ENCODE results near the gene RESF1.
A peak's percentile ranks its signal among the peaks of the same experiment; 100 is the strongest.
"Not testable (repeated sequence)": the region's sequence is repeated elsewhere in the genome, so short reads cannot be mapped to it uniquely, and the experiment has no call there.

RESF1 gene, protein sequence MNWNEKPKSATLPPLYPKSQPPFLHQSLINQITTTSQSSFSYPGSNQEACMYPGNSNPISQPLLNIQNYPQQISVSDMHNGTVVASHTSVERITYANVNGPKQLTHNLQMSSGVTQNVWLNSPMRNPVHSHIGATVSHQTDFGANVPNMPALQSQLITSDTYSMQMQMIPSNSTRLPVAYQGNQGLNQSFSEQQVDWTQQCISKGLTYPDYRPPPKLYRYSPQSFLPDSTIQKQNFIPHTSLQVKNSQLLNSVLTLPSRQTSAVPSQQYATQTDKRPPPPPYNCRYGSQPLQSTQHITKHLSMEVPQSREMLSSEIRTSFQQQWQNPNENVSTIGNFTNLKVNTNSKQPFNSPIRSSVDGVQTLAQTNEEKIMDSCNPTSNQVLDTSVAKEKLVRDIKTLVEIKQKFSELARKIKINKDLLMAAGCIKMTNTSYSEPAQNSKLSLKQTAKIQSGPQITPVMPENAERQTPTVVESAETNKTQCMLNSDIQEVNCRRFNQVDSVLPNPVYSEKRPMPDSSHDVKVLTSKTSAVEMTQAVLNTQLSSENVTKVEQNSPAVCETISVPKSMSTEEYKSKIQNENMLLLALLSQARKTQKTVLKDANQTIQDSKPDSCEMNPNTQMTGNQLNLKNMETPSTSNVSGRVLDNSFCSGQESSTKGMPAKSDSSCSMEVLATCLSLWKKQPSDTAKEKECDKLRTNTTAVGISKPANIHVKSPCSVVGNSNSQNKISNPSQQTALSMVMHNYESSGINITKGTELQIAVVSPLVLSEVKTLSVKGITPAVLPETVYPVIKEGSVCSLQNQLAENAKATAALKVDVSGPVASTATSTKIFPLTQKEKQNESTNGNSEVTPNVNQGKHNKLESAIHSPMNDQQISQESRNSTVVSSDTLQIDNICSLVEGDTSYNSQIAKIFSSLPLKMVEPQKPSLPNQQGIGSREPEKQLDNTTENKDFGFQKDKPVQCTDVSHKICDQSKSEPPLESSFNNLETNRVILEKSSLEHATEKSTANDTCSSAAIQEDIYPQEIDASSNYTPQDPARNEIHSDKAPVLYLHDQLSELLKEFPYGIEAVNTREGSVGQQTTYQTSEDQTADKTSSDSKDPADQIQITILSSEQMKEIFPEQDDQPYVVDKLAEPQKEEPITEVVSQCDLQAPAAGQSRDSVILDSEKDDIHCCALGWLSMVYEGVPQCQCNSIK (N-terminal part only)
- 175 to 1,081 (median 512) reads per million in 3 experiments for total RNA-seq

DNA sequence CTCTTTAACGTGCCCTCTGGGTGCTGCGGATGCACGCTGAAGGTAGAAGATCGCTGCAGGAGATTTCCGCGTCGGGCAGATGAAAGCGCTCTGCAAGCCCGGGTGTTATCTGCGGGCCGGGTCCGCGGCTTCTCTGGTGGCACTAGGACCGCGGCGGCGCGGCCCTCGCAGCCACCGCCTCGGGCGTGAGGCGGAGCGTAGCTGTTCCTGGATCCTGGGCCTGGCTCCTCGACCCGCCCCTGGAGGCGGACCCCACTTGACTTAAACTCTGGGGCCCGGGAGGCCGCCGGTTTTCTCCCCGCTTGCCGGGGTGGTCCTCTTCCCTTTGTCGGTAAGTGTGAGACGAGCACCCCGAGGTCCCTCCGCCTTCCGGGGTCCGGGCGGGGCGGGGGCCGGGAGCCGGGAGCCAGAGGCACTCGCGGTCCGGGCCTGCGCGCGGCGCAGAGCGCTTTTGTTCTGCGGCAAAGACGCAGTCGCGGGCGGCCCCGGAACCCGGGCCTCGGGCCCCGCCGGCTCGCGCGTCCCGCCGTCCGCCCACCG lies at the start of gene RESF1:
Gene RESF1, plus strand, starts transcription at position 255 of the 540 bp plus-strand sequence. CDS start 21,541 bp downstream, outside the sequence.
- peak; percentile 88 for DNase-seq

DNA sequence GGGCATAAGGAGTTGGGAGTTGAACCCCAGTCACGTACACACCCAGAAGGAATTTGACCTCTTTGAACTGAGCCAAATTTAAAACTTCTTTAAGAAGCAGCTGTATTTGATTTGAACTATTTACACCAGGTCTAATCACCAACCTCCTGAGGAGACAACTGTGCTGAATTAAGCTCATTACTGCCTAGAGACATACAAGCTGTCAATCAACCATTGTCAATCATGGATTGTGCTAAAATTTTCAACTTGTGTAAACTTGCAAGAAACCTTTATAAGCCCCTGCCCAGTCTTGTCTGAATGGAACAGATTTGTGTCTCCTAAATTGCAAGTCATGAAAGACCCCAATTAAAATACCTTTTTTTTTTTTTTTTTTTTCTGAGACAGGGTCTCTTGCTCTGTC lies 44.3 kb upstream of the RESF1 start:
- DNase-seq = no peak

DNA sequence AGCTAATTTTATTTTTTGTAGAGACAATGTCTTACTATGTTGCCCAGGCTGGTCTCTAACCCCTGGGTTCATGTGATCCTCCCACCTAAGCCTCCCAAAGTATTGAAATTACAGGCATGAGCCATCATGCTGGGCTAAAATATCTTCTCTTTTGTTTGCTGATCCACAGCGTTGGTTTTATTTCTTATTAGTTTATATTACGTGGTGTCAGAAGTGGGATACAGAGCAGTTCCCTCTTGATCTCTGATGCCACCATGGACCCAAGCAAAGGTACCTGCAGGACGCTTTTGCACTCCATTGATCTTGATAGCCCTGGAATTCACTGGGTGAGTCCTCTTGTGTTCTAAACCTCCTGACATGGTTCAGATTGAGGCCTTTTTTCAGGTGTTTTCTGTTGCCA lies 43.8 kb upstream of the RESF1 start:
- no peak for DNase-seq

DNA sequence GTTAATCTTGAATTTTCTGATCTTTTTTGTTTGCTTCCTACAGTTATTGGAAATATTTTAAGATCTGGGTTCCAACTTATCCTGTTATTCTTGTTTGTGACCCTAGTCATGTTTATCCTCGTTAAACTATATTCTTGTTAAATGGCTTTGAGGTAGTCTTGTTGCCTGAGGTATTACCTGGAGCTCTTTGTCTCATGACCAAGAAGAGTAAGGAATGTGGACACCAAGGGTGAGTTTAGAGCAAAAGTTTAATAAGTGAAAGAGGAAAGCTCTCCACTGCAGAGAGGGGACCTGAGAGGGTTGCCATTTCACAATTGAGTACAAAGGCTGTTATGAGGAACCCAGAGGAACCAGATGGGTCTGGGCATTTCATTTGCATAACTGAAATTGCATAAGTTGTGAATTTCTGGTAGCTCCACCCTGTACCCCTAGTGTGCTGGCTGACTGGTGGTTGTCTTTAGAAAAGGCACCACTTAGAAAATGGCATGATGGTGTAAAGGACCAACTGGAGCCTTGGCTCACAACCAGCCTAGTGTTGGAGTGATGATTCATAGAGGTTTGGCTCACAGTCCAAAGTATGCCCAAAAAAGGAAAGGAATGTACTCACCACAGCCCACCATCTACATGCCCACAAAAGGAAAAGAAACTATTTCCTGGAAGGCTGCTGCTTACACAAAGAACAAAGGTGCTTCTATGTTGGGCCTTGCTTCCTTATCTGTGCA lies 36.7 kb upstream of the RESF1 start:
- DNase-seq = no peak

DNA sequence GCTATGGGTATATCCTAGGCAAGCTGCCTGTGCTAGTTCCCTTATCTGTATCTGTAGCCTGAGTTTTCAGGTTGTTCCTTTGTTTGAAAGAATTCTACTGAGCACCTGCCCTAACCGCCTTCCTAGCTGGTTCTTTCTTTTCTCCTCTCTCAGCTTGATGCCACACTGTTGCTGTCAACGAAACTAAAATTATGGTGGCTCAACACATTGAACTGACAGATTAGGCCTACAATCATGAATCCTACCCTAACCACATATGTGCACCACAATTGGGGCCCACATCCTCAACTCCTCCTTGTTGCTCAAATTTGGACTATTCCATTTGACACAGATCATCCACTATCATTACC lies 36.2 kb upstream of the RESF1 start:
- DNase-seq = no peak

DNA sequence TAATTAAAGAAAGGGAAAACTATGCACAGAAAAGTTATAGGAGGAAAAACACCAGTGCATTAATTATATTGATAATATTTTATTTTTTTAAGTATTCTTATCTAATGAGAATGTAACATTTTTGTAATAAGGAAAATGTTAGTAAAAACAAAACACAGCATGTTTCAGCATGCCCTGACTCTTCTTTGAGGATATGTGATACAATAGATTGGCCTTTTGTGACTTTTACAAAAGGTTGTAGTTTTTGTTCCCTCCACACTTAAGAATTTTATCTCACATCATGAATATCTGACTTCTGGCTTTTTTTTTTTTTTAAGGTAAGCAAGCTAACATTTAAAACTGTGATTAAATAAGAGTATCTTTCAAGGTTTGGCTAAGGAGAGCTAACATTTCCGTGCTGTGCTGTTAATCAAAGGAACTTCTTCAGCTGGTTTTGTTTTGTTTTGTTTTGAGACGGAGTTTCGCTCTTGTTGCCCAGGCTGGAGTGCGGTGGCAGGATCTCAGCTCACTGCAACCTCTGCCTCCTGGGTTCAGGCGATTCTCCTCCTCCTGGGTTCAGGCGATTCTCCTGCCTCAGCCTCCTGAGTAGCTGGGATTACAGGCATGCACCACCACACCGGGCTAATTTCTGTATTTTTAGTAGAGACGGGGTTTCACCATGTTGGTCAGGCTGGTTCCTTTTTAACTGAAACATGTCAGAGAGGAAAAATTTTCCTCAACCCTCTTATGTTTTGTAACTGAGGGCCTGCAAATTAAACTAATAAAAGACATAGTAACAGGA lies 30.8 kb upstream of the RESF1 start:
- peak; percentile 40 for DNase-seq

DNA sequence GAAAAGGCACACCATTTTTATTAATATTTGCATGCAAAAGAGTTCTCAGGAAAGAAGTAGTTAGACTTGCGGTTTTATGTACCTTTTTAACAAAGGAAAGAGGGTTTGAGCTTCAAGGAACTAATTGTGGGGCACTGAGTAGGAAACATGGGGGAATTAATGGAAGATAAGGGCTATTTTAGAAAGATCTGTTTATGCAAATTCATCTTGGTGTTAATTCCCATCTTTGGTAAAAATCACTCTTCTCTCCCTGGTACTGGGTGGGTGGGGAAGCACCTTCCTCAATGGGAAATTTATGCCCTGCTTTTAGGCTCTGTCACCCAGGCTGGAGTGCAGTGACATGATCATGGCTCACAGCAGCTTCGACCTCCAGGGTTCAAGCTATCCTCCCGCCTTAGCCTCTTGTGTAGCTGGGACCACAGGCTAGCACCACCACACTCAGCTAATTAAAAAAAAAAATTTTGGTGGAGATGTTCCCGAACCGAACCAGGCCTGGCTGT lies 30.1 kb upstream of the RESF1 start:
- no peak for DNase-seq

DNA sequence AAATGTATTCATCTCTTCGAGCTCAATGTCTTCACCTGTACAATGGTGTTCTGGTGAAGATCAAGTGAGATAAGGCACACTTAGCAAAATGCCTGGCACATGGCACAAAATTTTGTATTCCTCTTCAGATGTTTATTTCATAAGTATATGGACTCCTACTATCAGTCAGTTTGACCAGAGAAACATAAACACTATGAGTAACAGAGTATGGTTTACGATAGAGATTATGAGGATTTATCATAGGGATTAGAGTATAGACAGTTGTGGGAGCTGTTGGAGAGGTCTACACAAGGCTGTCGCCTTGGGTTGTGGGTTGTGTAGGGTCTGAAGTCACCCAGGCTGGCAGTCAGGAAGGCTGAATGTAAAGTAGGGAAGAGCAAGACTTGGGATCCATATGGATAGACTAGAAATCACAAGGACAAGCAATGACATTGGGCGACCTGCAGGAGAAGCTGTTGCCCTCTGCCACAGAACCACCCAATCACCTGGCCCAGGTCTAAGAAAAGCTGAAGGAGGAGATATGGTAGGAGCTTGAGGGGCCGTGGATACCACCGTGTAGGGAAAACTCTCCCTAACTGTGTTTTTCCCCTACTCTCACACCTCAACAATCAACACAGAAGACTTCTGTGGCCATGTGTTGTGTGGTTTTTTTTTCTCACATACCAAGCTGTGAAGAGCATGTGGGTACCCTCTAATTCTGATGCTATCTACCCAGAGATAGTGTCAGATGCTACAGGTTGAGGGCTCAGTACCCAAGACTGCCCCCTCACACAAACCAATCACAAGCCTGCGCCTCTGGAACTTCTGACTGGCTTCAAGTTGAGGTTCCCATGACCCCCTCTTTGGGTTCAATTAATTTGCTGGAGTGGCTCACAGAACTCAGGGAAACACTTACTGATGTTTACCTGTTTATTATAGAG lies 27.2 kb upstream of the RESF1 start:
- no peak for DNase-seq

DNA sequence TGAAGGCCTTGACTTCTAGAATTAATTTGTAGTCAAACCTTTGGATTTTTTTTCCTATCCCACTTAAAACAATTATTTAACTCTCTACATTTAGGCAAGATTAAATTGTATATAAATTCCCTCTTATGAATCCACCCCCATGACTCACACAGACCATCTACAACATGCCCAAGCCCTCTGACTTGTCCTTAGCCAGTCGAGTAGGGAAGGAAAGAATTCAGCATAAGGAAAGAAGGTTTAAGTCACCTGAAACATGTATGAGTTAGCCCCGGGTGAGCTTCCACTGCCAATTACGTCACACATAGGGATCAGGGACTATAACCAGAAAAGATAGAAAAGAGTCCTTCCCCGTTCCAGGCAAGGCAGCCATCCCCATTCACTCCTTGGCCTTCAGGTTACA lies 14.9 kb upstream of the RESF1 start:
- DNase-seq = no peak

DNA sequence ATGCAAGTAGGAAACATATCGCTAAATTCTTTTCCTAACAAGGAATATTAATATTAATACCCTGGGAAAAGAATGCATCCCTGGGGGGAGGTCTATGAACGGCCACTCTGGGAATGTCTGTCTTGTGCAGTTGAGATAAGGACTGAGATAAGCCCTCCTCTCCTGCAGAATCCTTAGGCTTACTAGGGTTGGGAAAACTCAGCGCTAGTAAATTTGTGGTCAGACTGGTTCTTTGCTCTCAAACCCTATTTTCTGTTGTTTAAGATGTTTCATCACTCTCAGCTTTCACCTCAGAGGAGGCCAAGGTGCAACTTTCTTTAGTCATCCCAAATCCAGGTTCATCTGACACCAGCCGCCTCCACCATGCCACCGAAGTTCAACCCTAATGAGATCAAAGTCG lies 11.2 kb upstream of the RESF1 start:
- no peak for DNase-seq

DNA sequence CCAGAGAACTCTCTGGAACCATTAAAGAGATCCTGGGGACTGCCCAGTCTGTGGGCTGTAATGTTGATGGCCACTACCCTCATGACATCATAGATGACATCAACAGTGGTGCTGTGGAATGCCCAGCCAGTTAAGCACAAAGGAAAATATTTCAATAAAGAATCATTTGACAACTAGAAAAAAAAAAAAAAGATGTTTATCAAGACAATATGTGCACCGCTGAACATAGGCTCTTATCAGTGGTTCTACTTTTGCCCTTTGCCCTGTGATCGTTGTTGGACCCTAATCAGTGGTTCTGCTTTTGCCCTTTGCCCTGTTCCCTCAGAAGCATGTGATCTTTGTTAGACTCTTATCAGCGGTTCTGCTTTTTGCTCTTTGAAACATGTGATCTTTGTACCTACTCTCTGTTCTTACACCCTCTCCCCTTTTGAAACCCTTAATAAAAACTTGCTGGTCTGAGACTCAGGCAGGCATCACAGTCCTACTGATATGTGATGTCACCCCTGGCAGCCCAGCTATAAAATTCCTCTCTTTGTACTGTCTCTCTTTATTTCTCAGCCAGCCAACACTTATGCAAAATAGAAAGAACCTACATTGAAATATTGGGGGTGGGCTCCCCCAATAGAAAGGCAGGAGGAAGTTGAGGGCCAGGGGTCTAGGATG lies 10.4 kb upstream of the RESF1 start:
- DNase-seq = not testable (repeated sequence)

DNA sequence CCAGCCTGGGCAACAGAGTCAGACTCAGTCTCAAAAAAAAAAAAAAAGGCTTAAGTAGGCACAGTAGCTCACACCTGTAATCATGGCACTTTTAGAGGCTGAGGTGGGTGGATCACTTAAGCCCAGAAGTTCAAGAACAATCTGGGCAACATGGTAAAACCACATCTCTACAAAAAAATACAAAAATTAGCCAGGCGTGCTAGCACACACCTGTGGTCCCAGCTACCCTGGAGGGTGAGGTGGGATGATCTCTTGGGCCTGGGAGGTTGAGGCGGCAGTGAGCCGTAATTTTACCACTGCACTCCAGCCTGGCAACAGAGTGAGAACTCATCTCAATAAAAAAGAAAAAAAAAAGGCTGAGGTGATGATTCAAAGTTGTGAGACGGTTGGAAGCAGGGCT lies 9.1 kb upstream of the RESF1 start:
- no peak for DNase-seq

DNA sequence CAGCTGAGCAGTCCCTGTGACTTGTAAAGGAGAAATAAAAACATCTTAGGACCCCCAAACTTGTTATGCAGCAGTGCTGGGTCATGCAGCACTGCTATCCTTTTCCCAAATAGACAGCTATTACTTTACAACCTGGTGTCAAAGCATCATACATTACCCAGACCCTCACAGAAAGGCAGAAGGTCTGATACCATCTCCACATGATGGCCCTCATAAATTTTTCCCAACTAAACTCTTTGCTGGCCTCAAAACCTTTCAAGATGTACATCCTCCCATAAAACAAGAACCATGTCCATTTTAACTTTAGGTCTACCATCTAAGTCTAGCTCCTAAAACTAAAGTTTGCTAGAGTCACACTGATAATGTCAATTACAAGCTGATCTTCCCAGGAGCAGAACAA lies 8.7 kb upstream of the RESF1 start:
- DNase-seq = no peak

DNA sequence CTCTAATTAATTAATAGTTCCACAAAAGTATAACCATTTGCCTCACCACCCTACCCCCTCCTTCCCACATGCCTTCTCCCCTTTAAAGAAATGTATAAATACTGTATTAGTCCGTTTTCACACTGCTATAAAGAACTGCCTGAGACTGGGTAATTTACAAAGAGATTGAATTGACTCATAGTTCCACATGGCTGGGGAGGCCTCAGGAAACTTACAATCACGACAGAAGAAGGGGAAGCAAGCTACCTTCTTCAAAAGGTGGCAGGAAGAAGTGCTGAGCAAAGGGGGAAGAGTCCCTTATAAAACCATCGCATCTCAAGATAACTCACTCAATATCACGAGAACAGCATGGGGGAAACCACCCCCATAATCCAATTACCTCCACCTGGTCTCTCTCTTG lies 8.2 kb upstream of the RESF1 start:
- no peak for DNase-seq

DNA sequence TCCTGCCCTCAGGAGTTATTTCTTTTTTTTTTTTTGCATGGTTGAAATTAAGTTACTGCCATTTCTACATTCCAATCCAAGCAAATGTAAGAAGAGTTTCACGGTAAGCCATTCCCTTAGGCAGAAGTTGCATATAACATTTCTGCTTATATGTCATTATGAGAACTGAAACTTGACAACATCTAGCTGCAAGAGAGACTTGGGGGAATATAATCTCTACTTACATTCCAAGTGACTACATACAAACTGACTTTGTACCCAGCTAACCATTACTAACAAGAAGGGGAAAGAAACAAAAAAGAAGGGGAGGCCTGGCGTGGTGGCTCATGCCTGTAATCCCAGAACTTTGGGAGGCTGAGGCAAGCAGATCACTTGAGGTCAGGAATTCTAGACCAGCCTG lies 7.3 kb upstream of the RESF1 start:
- DNase-seq = no peak

DNA sequence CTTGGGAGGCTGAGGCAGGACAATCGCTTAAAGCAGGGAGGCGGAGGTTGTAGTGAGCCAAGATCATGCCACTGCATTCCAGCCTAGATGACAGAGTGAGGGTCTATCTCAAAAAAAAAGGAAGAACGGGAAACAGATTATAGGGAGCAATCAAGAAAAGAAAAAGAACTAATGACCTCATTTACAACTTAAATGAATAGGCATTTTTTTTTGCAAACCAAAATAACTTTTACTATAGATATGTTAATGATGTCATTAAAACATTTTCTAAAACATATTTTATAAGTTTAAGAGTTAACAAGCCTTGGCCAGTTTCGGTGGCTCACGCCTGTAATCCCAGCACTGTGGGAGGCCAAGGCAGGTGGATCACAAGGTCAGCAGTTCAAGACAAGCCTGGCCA lies 6.8 kb upstream of the RESF1 start:
- no peak for DNase-seq

DNA sequence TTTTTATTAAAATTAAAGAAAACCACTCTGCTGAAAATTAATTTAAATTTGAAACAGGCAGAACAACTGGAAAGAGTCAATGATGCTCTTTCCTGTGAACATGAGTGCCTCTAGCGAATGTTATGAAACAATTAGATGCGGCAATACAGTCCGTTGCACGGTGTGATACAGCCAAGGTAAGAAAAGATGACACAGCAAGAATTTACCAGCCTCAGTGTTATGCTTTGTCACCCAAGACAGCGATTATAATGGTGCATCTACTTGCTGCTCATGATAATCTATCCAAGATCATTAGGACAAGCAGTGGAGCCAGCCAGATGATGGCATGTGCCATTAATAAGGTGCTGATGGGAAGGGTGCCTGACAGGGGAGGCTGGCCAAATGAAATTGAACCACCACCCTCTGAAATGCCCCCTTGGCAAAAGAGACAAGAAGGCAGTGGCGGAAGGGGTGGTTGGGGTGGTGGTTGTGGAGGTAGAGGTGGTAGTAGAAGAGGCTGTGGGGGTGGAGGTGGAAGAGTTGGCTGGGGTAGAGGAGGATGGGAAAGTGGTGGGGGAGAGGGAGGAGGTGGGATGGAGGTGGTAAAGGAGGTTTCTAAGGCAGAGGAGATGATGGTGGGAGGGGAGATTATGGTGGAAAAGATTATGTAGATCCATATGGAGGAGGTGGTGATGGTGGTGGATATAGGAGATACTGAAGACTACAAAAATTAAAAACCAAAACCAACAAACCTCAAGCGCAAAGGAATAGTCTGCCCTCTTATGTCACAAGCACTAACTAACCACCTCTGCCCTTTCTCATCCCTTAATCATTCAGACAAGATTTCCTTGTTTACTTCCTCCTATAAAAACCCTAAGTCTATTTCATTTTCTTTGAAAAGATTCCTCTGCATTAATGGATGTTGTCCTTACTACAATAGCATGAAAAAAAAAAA lies 4.0 kb upstream of the RESF1 start:
- DNase-seq = no peak

DNA sequence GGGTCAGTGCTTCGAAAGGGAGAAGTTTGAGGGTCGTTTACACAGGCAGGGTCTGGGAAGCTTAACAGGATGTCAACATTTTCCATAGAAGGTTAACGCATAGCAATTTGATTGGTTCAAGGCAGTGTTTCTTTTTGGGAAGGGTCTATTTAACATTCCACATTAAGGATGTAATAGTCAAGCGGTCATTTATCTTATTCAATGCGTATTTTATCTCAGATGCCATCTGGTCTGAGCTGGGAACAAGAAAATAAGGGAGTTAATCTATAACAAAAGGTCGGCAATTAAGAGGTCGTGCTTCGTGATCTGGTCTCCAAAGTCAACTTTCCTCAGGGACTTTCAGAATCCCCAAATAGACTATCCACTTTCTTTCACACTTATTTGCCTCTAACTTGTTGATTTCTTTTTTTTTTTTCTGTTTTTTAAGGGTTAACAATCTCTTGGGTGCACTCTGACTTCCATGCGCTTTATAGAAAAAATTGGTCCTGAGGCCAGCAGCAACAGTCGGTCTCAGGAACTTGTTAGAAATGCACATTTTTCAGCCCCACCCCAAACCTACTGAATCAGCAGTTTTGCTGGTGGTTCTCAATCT lies 550 bp upstream of the RESF1 start:
- no peak for DNase-seq
